ENCODE data around the gene EPAS1.

EPAS1 gene

DNA sequence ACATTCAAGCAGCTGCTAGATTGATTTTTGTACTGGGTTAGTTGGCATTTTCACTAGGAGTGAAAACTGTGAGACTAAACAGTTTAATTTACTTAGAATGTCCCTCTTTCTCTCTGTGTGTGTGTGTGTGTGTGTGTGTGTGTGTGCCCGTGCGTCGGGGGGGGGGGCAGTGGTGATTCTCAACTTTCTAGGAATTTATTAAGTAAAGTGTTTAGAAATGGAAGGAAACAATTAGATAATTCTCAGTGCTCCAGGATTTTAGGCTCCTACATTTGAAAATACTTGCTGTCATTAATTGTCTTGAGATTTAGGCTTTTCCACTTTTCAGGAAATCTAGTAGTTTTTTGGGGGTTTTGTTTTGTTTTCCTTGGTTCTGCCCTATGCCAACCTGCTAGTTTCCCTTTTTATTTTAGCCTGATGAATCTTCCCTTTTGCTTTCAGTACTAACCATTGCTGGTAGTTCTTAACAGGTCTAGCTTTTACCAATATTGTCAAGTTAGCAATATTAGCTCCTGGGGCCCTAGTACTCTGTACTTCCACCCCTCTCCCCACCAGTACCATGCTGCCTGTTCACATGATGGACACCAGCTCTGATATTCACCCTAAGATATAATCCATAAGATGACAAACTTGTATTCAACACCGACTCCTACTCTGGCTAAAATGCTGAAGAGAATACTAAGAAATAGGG is 4.9 kb downstream of the EPAS1 start:
- DNase-seq (ENCODE audit: low read depth) = no peak

GRCh38 chr2:46303233-46303632 is 6.0 kb downstream of the EPAS1 start:
- no peak for DNase-seq (ENCODE audit: low read depth)

- DNase-seq (ENCODE audit: low read depth) = no peak
Measured at GRCh38 chr2:46303822-46304221, 6.6 kb downstream of the EPAS1 start.

GRCh38 chr2:46304635-46305034 is 7.4 kb downstream of the EPAS1 start:
- no peak for DNase-seq (ENCODE audit: low read depth)

DNA sequence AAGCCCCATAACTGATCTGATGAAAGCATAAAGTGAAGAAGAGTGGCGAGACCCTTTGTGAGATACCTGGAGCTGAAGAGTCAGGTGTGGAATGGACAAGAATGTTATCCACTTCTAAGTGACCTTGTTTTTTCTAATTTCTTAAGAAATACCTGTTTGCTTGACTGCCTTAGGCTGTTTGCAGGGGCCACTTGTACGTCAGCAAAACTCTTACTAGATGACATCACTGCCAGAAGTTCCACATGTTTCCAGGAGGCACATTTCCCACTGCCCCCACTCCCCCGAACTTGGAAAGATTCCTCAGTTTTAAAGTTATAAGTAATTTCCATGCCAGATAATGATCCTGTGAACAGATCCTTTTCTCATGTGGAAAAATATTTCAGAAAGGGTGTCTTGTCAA is 8.0 kb downstream of the EPAS1 start:
- DNase-seq (ENCODE audit: low read depth) = no peak

GRCh38 chr2:46305767-46306166 is 8.6 kb downstream of the EPAS1 start:
- no peak for DNase-seq (ENCODE audit: low read depth)

- DNase-seq (ENCODE audit: low read depth) = no peak
Measured at GRCh38 chr2:46306330-46306751, 9.1 kb downstream of the EPAS1 start.

GRCh38 chr2:46306988-46307655 is 9.9 kb downstream of the EPAS1 start:
- no peak for DNase-seq (ENCODE audit: low read depth)

DNA sequence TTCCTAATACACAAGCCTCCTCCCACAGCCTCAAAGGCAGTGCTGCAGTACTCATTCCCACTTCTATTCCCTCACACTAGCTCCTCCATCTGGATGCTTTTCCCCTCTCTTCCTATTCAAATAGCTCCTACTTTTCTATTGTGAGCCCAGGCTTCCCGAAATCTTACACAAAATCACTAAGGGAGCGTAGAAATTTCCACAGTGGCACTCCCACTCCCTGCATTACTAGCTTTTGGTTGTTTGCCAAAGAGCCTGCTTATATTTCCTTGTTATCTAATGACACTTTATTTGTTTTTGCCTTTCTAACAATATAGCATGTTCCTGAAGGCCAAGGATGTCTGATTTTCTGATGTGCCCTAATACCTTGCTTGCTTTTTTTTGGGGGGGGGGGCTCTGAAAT is 10.9 kb downstream of the EPAS1 start:
- no peak for DNase-seq (ENCODE audit: low read depth)

- no peak for DNase-seq (ENCODE audit: low read depth)
Measured at GRCh38 chr2:46308629-46309028, 11.4 kb downstream of the EPAS1 start.

GRCh38 chr2:46309052-46309953 is 12.1 kb downstream of the EPAS1 start:
- no peak for DNase-seq (ENCODE audit: low read depth)

- DNase-seq (ENCODE audit: low read depth) = no peak
Measured at GRCh38 chr2:46310446-46310845, 13.2 kb downstream of the EPAS1 start.

DNA sequence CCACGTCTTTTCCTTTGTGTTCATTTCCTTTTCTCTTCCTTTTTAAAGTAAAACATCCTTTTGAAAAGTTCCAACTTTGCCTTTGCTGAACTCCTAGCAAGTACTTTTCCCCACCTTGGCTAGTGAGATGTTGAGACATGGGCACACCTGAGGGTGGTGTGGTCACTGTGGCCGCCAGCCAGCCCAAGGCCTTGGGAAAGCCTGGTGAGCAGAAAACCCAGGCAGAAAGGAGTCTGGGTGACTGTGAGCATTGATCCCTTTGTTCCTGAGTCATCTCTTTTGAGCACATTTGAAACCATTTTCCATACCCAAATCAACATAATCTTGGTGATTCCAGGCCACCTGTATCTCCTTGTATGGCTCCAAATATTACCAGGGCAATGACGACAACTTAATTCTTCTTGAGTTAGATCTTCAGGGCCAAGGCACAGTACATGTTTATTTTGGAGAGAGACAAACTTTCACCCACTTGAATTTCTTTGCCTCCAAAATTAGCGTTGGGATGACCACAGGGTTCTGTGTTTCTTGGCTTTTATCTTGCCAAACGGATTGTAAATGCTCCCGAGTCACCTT is 14.5 kb downstream of the EPAS1 start:
- no peak for DNase-seq (ENCODE audit: low read depth)

DNA sequence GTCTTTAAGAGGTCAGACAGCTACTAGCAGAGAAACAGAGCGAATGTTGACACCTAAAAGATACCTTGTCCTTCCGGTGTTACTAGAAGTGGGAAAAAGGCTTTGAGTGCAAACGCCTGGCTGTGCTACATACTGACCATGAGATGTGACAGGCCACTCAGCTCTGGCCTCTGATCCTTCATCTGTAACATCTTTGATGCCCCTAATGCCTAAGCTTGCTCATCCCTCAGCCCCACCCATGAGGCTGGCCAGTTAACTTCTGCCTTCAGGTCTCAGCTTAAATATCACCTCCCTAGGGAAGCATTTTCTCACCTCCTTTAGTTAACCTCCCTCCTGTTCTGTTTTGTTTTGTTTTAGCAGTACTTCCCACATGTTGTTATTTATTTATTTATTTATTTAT is 15.9 kb downstream of the EPAS1 start:
- no peak for DNase-seq (ENCODE audit: low read depth)

DNA sequence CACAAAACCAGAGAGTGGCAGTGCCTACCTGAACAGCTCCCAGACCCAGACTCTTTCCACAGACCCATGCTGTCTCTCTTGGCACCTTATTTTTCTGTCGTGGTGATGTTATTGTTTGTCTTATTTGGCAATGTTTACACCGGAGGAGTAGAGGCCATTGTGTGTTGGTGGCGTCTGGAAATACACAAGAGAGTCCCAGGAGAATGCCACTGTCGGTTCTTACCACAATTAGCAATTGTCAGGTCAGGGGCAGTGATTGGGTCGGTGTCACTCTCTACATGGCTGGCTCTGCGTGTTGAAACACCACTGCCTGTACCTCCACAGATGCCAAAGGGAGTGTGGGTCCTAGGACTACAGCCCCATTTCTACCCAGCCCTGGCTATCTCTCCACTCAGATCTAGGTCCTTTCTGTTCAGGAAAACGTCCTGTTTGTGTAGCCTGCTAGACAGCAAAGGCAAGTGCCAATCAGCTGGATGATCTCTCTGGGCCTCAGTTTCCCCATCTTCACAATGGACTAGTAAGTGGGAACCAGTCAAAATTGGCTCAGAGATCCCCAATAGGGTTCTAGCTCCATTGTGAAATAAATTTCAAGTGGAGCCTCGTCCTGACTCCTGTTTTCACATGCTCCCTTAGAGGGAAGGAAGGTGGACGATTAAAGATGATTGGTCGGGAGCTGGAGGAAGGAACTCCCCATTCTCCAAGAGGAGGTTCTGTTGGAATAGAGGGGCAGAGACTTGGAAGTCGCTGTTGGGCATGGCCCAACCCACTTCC is 17.0 kb downstream of the EPAS1 start:
- no peak for DNase-seq (ENCODE audit: low read depth)

DNA sequence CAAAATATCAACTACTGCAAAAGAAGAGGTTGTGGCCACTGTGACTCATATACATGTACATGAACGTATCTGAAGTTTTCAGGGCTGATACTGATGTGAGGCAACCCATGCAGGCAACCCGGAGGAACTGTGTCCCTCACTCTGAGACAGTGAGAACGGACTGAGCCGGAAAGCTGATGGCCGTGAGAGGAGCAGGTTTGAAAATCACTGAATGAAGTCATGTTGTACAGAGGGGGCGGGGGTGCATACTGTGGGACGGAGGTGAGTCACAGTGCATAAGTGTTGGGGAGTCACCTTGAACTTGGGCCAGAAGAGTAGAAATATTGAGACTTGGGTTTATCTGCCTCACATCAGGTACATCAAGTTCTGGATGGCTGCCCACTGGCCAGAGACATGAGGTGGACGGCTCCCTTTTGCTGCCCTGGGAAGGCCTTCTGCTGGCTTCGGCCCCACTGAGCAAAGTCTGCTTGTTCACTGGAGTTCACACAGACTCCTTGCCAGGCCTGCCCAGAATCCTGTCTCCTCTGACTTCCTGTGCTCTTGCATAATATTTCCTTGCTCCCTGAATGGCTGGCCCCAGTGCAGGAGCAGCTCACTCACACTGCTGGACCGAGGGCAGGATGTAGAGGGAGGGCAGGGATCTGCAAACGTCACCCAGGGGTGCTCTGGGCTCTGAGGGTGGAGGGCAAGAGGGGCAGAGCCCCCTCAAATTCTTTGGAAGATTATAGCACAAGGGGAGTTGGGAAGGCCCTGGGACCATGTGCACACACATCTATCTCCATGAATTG is 18.1 kb downstream of the EPAS1 start:
- no peak for DNase-seq (ENCODE audit: low read depth)

DNA sequence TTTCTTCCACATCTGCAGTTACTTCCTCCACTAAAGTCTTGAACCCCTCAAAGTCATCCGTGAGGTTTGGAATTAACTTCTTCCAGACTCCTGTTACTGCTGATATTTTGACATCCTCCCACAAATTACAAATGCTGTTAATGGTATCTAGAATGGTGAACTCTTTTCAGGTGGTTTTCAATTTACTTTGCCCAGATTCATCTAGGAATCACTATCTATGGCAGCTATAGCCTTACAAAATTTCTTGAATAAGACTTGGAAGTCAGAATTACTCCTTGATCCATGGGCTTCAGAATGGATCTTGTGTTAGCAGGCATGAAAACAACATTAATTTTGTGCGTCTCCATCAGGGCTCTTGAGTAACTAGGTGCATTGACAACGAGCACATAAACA is 19.9 kb downstream of the EPAS1 start:
- no peak for DNase-seq (ENCODE audit: low read depth)

DNA sequence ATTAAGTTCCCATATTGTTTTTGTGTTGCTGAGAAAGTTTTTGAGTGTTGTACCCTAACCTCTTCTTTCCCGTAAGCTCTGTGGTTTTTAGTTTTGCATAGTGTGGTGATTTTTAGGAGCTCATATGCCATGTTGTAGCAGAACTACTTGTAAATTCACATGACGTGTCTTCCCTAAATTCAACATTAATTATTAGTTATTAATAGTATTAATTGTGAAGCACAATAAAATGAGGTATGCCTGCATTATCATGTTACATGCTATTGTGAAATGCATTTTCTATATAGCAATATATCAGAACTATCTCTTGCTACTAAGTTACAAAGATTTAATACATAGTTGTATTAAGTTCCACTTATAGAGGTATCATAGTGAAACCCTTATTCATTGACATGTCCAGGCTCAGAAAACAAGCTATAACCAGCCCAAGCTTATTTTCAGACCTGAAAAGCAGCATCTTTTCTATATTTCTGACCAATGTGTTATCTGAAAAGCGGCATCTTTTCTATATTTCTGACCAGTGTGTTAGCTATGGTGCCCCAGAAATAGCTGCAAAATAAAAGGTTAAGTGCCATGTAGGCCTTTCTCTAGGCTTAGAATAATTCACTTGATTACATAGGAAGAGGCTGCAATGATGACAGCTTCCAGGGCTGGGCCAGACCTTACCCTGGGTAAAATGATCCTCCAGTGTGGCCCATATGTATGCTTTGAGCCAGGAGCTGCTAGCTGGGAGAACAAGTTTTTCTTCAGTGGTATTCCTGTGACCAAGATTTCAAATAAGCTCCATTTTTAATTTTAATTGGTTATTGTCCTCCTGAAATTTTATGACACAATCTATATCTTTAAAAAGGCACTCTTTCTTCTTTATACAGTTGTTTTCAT is 21.6 kb downstream of the EPAS1 start:
- DNase-seq (ENCODE audit: low read depth) = no peak

DNA sequence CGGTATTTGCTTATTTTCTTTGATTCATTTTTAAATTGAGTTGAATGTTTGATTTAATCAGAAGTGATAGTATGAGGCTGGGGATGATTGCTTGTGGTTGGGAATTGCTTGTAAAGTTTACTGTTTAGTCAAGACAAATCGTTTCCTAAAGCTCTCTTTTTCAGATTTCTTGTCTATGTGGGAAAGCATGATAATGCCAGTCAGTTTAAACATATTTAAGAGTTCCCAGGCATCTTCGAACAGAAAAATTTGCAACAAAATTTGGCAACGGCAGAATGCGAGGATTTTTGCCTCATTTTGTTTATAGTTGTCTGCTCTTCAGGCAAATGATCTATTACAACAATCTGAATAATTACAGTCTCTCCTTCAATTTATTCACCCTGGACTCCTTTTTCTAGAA is 22.5 kb downstream of the EPAS1 start:
- DNase-seq (ENCODE audit: low read depth) = no peak

DNA sequence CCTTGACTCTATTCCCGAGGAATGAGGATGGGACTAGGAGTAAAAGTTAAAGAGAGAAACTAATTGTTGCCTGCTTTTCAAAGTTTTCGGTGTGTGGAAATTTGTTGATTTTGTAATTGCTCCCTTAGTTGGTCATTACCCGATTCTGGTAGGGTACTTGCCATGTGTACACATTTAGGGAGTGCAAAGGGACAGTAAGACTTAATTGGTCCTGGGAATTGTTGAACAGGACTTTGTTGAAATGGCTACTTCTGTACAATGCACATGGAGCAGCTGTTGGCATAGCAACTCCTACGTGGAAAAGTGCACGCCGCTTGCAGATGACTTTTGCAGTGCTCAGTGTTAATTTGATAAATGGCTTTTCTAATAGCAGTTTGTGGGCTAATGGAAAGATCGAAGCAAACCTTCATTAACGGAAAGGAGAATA is 22.9 kb downstream of the EPAS1 start:
- DNase-seq (ENCODE audit: low read depth) = no peak

Measured in activated T-cell treated with anti-CD3 and anti-CD28 coated beads for 48 hours (primary cell).